DLD1 (cell line): ENCODE results near the gene KMO.

Experiments used
- in situ Hi-C: cut with HindIII; loops from 2 replicates; pipeline ENCODE4 v1.10.0; 2017; ENCODE audit warnings: low sequenced_read_pairs

The KMO gene

DNA sequence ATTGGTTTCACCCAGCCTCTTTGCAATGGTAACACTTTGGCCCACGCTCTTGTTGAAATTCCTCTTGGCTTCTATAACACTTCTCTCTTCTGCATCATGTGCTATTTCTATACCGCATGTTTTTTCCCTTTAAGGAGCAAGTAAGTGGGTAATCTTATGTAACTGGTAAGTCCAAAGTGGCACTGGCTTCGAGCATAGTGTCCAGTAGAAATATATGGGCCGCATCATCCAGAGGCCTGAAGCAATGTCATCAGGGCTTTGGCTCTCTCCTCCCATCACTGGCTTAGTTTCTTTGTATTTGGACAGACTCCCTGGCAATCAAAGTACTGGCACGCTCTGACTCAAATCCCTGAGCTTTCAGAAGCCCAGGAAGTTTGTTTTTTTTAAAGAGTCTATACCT is 90.5 kb downstream of the KMO start:
- in situ Hi-C loops, result no loop called here

DNA sequence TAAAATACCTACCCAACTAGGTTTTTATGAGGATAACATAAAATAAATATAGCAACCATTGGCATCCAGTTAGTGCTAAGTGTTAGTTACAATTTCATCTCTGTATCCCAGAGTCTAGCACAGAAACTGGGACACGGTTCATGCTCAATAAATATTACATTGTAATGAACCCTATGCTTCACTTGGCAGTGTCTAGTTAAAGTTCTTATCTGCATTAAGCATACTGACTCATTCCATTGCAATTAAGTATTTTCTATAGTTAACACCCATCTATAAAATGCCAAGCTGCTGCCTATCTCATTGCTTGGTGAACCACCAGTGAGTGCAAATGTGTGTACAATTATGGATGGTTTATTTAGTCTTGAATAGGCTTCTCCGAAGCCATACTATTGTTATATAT is 92.8 kb downstream of the KMO start:
- in situ Hi-C loops, result loop anchor here (25.0 kb wide), 1 partner anchor 187 kb away; no protein-coding TSS in a partner anchor

DNA sequence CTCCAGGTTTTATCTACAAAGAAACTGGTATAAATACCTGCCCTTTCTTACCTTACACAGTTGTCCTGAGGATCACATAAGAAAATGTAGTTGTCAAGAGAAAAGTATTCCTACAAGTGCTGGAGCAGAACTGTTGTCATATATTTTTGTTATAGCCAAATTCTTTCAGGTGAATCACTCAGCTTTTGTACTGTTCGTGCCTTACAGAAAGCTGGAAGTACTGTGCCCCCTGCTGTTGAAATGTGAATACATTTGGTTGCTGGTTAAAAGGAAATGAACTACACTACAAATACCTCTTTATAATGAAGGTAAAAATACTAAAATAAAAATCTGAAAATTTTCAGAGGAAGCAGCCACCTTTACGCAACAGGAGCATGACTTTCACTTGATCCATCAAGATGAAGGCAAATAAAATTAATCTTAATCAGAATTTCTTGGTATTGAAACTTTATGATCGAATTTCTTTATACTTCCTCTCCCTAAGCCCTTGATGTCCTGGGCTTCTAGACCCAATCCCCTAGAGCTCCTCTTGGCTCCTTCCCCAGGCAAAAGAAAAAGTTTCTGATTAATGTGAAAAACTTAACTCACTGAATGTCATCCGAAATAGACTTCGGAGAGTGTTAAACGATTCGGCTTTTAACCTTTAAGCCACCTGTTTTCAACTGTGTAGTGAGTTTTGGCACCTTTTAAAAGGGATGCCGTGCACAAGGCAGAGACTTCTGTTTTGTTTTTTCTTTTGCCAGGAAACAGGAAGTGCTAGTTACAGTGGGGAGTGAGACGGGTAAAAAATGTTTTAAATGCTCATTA is 95.5 kb downstream of the KMO start:
- in situ Hi-C loops, result loop anchor here (25.0 kb wide), 1 partner anchor 185 kb away; no protein-coding TSS in a partner anchor

DNA sequence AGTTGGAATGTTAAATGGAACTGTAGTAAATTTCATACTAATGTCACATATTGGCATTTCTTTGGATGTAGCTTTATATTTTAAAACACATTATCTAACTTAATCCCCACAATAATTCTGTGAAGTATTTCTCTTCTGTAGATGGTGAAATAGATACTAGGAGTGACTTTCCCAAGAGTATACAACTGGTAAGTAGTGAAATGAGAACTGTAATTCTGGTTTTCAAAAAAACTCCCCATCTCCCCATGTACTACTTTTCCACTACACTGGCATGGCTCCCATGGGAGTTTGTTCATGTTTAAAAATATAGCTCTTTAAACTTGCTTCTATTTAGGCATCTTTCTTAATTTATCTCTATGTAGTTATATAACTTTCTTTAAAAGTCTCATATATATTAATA is 97.8 kb downstream of the KMO start:
- in situ Hi-C loops, result loop anchor here (25.0 kb wide), 1 partner anchor 182 kb away; no protein-coding TSS in a partner anchor

DNA sequence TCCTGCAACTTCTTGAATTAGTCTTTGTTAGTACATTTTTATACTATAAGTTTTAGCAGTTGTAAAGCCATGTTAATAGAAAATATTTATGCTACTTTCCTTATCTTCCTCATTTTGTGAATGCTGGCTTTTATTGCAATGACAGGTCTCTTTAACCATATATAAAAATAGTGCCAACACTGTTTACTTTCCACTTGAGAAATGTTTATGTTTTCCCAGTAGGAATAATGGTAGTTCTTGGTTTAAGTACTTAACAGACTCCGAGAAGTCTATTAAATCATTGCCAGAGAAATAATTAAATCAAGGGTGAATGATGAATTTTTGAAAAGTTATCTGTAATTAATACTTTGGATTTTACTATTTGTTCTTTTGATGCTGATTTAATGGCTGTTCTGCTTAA is 98.3 kb downstream of the KMO start:
- in situ Hi-C loops, result loop anchor here (25.0 kb wide), 1 partner anchor 182 kb away; no protein-coding TSS in a partner anchor

DNA sequence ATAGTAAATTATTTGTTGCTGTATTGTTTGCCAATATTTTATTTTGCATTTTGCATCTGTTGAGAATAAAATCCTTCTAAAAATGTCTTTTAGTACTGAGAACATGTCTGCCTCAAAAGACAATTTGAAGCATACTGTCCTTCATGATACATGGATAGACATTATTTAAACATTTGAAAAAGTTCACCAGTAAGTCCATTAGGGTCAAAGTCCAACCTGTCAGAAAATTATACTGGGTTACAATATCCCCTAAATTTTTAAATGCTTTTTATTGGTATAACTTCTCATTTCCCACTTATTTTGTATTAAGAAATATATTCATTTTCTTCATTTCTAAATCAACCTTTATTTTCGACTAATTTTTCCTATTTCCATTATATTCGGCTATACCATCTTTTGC is 98.7 kb downstream of the KMO start:
- in situ Hi-C loops, result loop anchor here (25.0 kb wide), 1 partner anchor 181 kb away; no protein-coding TSS in a partner anchor

DNA sequence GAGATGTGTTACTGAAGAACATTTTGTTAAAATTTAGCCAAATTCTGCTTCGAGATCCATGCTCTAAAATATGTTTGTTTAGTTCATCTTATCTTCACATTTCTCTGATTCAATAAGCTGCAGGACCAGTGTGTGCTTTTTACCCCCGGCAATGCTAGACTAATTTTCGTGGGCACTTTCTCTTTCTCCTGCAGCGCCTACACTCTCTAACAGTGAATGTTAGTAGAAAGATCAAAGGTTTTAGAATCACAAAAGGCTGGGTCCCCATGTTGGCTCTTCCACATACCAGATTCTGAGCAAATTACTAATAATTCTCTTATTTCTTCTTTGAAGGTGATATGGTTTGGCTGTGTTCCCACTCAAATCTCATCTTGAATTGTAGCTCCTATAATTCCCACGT is 99.5 kb downstream of the KMO start:
- in situ Hi-C loops, result loop anchor here (25.0 kb wide), 1 partner anchor 181 kb away; no protein-coding TSS in a partner anchor

DNA sequence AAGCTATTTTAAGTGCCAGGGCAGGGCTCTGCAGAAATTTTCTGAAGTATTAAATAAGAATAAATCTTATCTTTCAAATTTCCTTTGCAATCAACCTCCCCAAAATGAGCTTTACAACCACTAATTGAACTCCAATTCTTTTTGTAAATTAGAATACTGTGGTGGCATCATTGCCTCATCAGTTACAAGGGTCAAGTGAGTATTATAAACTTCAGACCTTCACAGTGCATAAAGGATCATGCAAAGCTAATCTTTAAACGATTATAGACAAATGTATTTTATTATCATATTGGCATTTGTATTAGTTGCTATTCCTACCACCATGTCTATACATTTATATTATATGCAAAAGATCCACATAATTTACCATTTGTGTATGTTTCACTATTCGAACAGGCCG is 100.8 kb downstream of the KMO start:
- in situ Hi-C loops, result loop anchor here (25.0 kb wide), 1 partner anchor 179 kb away; no protein-coding TSS in a partner anchor

DNA sequence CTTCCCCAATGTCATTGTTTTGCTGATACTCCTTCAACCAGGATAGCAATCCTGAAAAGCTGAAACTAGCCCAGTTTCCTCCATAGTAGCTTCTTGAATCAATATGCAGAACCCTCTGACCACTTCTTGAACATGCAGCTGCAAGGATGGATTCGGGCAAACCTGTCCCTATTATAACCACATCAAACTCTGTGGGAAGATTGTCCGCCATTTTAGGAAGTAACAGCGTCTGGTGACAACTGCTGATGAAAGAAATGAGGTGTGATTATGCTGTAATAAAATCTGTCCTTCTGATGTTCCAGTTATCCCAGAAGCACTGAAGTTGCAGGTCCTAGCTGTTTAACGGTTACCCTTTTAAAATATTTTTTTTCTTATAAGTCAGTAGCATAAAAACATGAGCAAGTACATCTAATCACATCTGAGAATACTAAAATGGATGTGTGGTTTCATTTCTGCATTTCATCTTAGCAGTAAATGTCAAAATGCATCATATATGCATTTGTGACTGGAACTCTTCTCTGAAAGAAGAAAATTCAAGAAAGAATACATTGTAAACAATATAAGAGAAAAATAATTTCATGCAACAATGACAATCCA is 103.5 kb downstream of the KMO start:
- in situ Hi-C loops, result loop anchor here (25.0 kb wide), 1 partner anchor 177 kb away; no protein-coding TSS in a partner anchor

DNA sequence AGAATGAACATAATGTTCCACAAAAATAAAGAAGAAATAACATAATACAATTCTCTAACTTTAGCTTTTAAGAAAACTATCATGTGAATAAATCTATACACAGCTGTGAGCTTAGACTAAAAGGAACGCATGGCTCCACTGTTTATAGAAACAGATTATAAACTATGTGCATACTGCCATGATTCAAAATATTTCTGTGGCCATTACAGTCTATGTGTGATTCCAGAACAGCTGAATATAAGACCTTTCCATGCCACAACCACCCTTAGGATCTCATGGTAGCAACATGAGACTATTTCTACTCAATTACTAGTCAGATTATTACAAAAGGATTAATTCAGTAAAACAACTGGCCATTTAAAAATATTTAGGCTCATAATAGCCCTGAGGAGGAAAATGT is 104.1 kb downstream of the KMO start:
- in situ Hi-C loops, result loop anchor here (25.0 kb wide), 1 partner anchor 176 kb away; no protein-coding TSS in a partner anchor

DNA sequence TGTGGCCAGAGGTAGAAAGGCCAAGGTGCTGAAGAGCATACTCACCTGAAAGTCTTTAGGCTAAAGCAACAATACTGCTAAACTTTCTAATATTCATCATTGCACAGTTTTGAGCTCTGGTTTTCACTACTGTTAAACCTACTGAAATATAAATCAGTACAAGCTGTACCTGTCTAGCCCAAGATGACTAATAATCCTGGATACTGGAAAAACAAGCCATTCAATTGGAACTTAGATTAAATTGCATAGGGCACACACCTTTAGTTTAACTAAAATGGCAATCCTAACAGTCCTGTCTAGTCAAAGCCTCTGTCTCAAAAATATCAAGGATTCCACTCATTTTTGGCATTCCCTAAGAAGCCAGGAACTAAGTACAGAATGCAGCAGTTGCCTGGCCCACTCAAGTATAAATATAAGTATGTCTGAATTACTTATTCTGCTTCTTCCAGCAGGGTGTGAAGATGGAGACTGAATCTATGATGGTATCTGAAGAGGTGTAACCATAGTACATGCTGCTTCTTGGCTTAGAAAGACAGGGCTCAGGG is 104.9 kb downstream of the KMO start:
- in situ Hi-C loops, result loop anchor here (25.0 kb wide), 1 partner anchor 175 kb away; no protein-coding TSS in a partner anchor

DNA sequence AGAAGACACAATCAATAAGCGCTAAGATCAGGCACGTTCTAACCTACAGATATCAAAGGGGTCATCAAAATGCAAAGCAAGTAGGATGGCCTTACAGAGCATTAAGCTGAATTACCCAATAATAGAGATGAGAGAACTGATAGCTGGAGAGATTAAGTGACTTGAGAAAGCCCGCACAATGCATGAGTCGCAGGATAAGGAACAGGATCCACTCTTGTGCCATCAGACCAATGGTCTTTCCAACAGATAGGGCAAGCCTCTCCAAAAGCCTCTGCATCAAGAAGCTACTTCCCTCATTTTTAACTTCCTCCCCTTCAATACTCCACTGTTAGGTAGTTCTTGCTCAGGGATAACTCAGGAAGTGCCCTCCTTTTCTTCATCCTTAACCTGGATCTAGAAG is 105.4 kb downstream of the KMO start:
- in situ Hi-C loops, result loop anchor here (25.0 kb wide), 1 partner anchor 175 kb away; no protein-coding TSS in a partner anchor

DNA sequence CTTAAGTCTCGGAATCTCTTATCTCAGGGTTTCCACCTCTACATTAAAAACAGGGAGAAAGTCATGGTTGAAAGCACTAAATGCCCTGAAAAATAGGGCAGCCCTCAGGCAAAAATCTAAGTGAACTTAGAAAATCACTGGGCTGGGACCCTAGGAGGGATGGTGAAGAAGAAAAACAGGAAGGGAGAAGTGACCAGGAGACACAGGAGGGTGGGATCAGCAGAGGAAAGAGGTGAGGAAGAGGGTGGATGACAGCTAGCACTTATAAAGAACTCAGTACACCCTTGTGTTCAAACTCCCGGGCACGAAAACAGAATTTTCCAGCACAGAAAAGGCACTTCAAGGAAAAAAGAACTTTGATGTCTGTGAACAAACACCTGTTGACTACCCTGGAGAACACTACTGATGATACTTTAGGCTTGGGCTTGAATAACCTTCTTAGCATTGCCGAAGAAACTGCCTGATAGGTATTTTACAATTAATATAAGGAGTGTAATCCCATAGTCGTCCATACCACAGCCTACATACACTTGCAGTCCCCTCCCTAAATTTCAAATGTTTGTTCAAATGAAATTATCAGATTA is 106.0 kb downstream of the KMO start:
- in situ Hi-C loops, result loop anchor here (25.0 kb wide), 1 partner anchor 174 kb away; no protein-coding TSS in a partner anchor

DNA sequence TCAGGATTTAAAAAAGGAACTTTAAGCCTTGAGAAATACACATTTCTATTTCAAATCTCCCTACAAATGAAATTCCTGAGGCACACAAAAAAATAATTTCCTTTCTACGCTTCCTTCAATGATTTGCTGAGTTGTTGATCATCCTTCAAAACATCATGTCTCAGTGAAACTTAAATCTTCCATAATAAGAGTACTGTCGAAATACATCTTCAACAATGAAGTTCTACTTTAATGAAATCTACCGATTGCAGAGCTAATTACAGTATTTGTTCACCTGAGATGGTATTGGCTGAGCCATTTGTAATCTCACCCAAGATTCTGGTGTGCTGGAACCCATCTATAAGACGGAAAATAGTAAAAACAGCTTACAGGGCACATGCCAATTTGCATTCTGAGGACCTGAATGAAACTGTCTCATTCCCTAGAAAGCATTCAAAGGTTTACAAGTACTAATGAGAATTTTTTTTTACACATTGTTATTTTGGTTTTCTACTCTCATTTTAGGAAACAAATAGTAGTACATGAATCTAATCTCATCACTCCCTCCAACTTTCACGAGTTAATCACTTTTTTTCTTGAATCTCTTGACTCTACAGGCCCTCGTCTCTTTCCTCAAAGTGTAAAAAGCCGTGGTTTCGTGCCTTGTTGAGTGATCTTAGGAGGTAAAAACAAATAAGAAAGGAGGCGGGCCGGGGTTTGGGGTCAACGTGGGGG is 106.9 kb downstream of the KMO start:
- in situ Hi-C loops, result loop anchor here (25.0 kb wide), 1 partner anchor 173 kb away; no protein-coding TSS in a partner anchor

DNA sequence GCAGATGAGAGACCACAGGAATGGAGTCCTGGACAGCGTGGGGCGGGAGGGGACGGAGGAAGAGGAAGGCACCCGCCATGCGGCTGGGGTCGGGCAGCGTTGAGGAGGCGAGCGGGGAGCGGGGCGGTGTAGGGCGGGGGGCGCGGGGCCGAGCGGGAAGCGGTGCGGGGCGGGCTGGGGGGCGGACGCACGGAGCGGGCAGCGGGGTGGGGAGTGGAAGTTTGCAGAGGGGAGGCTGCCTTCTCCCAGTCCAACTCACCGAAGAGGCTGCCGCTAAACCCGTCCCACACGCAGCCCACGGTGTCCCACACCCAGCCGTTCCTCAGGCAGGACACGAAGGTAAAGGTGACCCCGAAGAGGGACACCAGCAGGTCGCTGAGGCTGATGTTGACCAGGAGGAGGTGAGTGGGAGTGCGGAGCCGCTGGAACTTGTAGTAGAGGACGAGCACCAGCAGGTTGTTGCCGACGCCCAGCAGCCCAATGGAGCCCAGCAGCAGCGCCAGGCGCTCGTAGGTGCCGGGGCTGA is 107.5 kb downstream of the KMO start:
- in situ Hi-C loops, result loop anchor here (25.0 kb wide), 1 partner anchor 173 kb away; no protein-coding TSS in a partner anchor

DNA sequence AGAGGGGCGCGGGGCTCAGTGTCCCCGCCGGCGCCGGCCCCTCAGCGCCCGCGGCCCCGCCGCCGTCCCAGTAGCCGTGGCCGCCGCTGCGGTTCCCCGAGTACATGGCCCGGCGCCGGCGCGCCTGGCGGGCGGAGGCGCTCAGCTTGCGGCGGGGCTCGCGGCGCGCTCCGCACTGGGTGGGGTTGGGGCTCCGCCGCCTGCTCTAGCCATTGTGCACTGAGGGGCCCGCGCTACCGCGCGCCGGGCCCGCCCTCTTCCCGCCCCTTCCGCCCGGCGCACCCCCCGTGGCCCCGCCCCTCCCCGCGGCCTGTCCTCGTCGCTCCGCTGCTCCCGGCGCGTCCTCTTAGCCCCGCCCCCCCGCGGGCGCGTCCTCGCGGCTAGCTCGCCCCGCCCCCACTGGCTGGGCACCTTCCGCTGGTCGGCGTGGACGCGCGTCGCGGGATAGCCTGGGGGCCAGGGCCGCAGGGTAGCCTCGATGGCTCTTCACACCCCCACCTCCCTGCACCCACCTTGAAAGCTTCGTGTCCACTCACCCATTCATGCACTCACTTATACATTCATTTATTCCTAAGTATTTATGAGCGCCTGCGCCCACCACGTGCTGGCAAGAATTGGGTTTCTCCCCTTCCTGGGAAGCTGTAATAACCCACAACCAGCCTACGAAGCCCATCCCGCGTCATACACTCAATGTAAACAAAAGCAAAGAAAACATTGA is 108.1 kb downstream of the KMO start, which contains the start of the genes CHML and OPN3:
CHML (minus strand) TSS at position 221 of the 718 bp plus-strand sequence. CDS start 4,603 bp downstream, outside the sequence.
OPN3 (minus strand) TSS at position 221 of the 718 bp plus-strand sequence; CDS start at position 106, 115 bp downstream.
- in situ Hi-C loops, result loop anchor here (25.0 kb wide), 1 partner anchor 172 kb away; no protein-coding TSS in a partner anchor

DNA sequence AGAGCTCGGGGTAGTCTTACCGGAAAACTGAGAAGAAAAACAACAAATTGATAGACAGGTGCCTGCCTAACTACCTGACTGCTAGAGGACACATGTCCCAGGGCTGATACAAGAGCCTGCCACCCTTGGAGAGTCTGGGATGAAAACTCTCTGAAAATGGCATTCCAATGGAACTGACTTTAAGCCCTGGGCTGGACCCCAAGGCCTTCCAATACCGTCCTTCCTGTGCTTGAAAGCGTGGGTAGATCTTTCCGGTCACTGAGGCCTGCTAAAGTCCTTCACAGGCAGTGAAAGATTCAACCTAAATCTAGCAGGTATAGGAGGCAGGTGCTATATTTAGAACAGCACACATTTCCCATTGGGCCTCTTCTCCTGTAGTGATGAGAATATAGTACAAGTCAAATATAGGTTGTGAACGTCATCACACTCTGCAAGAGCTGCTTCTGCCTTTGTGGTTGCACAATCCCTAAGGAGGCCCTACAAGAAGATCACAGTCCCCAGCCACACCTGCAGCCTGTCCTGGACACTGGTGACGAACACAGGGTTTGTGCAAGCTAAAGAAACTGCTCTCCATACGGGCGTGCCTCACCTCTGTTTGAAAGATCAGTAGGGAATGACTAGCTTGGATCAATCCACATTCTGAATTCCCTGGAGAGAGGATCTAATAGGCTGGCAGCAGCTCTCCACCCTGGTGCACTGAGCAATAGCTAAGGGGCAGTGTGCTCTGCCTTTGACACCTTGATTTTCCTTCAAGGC is 108.9 kb downstream of the KMO start:
- in situ Hi-C loops, result loop anchor here (25.0 kb wide), 1 partner anchor 171 kb away; no protein-coding TSS in a partner anchor
